HG03439 (cell line): ENCODE measurements around the gene WDR93.
"Not testable (repeated sequence)": the region's sequence is repeated elsewhere in the genome, so short reads cannot be mapped to it uniquely, and the experiment has no call there.

Experiments
- ATAC-seq: cut with Tn5 transposase; IDR thresholded peaks from one replicate; pipeline ENCODE4 v1.9.1; 2021; ENCODE audit warnings: mild to moderate bottlenecking, moderate library complexity; ENCODE audit not compliant: unreplicated experiment

WDR93 gene

DNA sequence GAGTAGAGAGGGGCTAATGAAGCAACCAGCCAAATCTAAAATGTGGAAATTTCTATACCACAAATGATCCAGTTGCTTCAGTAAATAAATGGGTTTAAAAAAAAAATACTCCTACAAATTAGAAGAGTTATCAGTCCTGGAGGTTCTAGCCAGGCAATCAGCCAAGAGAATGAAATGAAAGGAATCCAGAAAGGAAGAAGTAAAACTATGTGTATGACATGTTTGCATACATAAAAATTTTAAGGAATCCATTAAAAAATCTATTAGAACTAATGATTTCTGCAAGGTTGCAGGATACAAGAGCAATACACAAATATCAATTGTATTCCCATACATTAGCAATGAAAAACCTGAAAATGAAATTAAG, 95.1 kb downstream of the WDR93 start:
- no peak for ATAC-seq

GRCh38 chr15:89787944-89788343, 97.3 kb downstream of the WDR93 start:
- ATAC-seq = no peak

DNA sequence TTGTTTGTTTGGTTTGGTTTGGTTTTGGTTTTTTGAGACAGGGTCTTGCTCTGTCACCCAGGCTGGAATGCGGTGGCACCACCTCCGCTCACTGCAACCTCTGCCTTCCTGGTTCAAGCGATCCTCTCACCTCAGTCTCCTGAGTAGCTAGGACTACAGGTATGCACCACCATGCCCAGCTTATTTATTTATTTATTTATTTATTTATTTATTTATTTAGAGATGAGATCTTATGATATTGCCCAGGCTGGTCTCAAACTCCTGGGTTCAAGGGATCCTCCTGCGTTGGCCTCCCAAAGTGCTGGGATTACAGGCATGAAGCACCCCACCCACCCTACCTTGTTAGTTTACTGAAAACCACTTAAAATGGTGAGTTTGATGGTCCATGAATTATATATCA, 98.0 kb downstream of the WDR93 start:
- not testable (repeated sequence) for ATAC-seq

- ATAC-seq = no peak
These were observed 99.6 kb downstream of the WDR93 start for GRCh38 chr15:89790206-89790605.

DNA sequence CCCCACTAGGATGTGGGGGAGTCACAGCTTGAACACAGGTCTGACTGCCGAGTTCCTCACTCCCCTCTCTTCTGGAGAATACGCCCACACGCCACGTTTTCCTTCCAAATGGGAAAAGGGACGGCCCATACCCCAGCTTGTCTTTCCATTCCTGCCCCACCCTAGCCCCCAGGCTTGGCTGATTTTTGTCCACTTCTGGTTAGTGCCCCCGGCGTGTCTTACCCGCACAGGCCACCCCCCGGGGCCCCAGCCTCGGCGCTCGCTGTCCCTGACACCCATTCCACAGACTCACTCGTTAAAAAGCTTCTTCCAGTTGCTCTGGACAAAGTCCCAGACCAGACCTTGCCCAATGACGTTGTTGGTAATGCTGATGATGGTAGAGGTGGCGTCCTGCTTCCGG, 100.0 kb downstream of the WDR93 start:
- no peak for ATAC-seq

DNA sequence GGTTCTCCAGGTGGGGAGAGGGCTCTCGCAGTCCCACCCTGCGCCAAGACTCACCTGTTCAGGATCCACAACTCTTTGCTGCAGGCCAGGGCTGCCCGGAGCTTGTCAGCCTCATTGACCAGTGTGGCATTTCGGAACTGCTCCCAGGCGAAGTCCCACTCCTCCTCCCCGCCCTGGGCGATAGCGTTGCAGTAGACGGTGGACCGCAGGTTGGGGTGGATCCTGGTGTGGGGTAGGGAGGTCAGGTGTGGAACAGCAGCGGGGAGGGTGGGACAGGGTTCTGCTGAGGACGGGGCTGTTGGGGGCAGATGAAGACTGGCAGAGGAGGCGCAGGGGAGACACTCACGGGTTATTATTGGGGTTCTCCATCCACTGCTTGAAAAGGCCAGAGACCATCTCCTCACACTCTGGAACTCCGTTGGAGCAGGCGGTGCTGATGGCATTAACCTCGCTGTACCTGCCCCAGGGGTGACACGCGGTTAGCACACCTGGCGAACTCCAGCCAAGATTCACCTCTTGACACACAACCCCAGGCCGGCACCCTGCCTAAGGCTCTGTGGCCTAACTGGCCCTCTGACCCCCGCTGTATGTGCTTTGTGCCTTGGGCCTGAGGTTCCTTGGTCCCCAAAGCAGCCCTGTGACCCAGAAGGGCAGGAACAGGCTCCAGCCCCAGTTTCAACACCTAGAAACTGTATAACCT, 101.6 kb downstream of the WDR93 start:
- no peak for ATAC-seq
